ENCODE measurements around the gene ITGB7. TPM values are rescaled to one million over a fixed set of nuclear protein-coding genes. Genes with fewer than 3 reads are reported as not detected.
"Not testable (repeated sequence)": the region's sequence is repeated elsewhere in the genome, so short reads cannot be mapped to it uniquely, and the experiment has no call there.

The ITGB7 gene
- total RNA-seq, 2 experiments from 2014 or later = 168 to 169 TPM

GRCh38 chr12:53184828-53185227, 22.2 kb downstream of the ITGB7 start:
- peaks cover 33% of the 10 kb centered on the region for H3K4me1 Mint-ChIP-seq (ENCODE audit: low read depth)
- no peaks in the 10 kb centered on the region for H3K27me3 Mint-ChIP-seq
- peaks cover 59% of the 10 kb centered on the region for H3K36me3 Mint-ChIP-seq
- DNase-seq = no peak
- H3K9me3 Mint-ChIP-seq = no peaks in the 10 kb centered on the region
- no peak overlapping the region for H3K4me3 Mint-ChIP-seq
- intact Hi-C loops (cut with micrococcal nuclease) = loop anchor here (5.0 kb wide), 1 partner anchor 83 kb away; the partner anchor contains the start of gene SOAT2
- H3K27ac Mint-ChIP-seq = peak overlapping the region; percentile 59
- ChIA-PET POLR2A (no interaction called here), CTCF (interaction anchor here (0.8 to 7.2 kb wide), 7 partner anchors 13 to 139 kb away, joined by 3 to 46 read pairs (median 3); partner anchors contain the start of genes AAAS and ESPL1)

DNA sequence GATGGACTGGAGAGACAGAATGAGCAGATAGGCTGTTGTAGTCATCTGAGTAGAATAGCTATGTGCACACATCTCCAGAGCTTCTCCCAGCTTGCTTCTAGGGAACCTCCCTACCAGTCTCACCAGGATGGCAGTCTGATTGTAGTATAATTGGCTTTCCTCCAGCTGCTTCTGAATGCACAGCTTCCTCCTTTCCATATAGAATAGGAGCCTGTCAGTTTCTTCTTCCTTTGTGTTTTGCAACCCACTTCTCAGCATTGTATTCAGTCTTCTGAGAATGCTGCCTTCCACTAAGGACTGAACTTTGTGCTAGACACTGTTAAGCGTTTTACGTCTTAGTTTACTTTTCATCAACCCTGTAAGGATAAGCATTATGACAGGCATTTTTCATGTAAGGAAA, 24.1 kb downstream of the ITGB7 start:
- H3K4me3 Mint-ChIP-seq = peak overlapping the region; percentile 96
- no peaks in the 10 kb centered on the region for H3K9me3 Mint-ChIP-seq
- H3K27me3 Mint-ChIP-seq = no peaks in the 10 kb centered on the region
- intact Hi-C loops (cut with micrococcal nuclease) = loop anchor here (5.0 kb wide), 1 partner anchor 81 kb away; the partner anchor contains the start of gene SOAT2
- CTCF ChIA-PET = interaction anchor here (1.0 to 7.2 kb wide), 6 partner anchors 7 to 162 kb away, joined by 3 to 46 read pairs (median 12); partner anchors contain the start of genes ESPL1 and ITGB7
- H3K36me3 Mint-ChIP-seq = peaks cover 55% of the 10 kb centered on the region
- H3K4me1 Mint-ChIP-seq (ENCODE audit: low read depth) = peaks cover 43% of the 10 kb centered on the region
- no peak for DNase-seq
- peak overlapping the region; percentile 94 for H3K27ac Mint-ChIP-seq
- POLR2A ChIA-PET = interaction anchor here (1.3 to 2.2 kb wide), 2 partner anchors 12 to 136 kb away, joined by 4 to 6 read pairs; no protein-coding TSS in a partner anchor

- Mint-ChIP-seq H3K9me3 (no peaks in the 10 kb centered on the region), H3K4me1 (ENCODE audit: low read depth) (peaks cover 43% of the 10 kb centered on the region), H3K36me3 (peaks cover 46% of the 10 kb centered on the region), H3K4me3 (peak overlapping the region; percentile 96), H3K27me3 (no peaks in the 10 kb centered on the region), H3K27ac (peak overlapping the region; percentile 94)
- POLR2A ChIA-PET = interaction anchor here (0.7 to 3.1 kb wide), 12 partner anchors 13 to 230 kb away, joined by 3 to 19 read pairs (median 6); partner anchors contain the start of genes AAAS, ESPL1, ITGB7 and SPRYD3
- CTCF ChIA-PET = interaction anchor here (0.7 to 7.2 kb wide), 11 partner anchors 8 to 163 kb away, joined by 3 to 46 read pairs (median 11); partner anchors contain the start of genes AAAS, ITGB7, MYG1 and PFDN5
- no peak for DNase-seq
- intact Hi-C loops (cut with micrococcal nuclease) = loop anchor here (5.0 kb wide), 1 partner anchor 80 kb away; the partner anchor contains the start of gene SOAT2
Observed at GRCh38 chr12:53181935-53182334, 25.1 kb downstream of the ITGB7 start.

- CTCF ChIA-PET = interaction anchor here (0.7 to 7.2 kb wide), 22 partner anchors 9 to 328 kb away, joined by 3 to 46 read pairs (median 4); partner anchors contain the start of genes AAAS, ESPL1, ITGB7 and MYG1
- peaks cover 39% of the 10 kb centered on the region for H3K36me3 Mint-ChIP-seq
- intact Hi-C loops (cut with micrococcal nuclease) = loop anchor here (1.0 to 5.0 kb wide), 7 partner anchors 19 to 270 kb away; partner anchors contain the start of genes ESPL1, MYG1 and SOAT2
- no peaks in the 10 kb centered on the region for H3K27me3 Mint-ChIP-seq
- H3K4me1 Mint-ChIP-seq (ENCODE audit: low read depth) = peaks cover 43% of the 10 kb centered on the region
- DNase-seq = peak; percentile 83
- H3K27ac Mint-ChIP-seq = peak overlapping the region; percentile 94
- peak overlapping the region; percentile 96 for H3K4me3 Mint-ChIP-seq
- H3K9me3 Mint-ChIP-seq = no peaks in the 10 kb centered on the region
- POLR2A ChIA-PET = interaction anchor here (0.7 to 3.1 kb wide), 20 partner anchors 14 to 320 kb away, joined by 3 to 19 read pairs (median 5); partner anchors contain the start of genes AAAS, EIF4B, ESPL1 and ITGB7
Observed at GRCh38 chr12:53180931-53181645, 26.0 kb downstream of the ITGB7 start.

DNA sequence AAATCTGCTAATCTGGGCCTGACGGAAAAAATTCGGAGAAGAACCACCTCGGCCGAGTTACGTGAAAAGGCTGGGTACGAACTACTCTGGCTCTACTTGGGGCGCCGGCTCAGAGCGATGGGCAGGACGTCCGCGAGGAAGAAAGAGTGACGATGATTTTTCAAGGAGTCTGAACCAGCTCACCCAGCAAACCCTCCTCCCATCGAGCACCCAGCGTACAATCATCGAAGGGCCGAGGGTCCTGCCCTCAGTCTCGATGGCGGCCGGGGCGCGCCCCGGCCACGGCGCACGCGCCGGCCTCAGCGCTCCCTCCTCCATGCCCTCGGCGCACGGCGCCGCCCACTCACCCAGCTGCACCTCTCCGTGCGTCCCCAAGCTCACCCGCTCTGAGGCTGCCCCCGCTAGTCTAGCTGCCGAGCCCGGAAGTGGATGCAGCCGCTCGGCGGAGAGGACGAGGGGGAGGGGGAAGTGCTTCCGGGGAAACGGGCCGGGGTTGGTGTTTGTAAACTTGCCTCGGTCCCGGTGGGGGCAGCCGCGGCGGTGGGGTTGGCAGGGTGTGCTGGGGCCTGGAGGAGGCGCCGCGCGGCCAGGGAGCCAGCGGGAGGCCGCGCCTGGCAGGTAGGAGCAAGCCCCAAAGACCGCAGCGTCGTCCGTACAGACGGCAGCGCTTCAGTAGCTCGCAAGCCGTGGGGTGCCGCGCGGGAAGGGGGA, 26.7 kb downstream of the ITGB7 start, which contains the start of the genes CSAD and ZNF740:
TSS of gene CSAD (minus strand) at position 706 of the 711 bp plus-strand sequence. CDS start 7,455 bp downstream, outside the sequence.
TSS of gene ZNF740 (plus strand) at position 503 of the 711 bp plus-strand sequence. CDS start 1,262 bp downstream, outside the sequence.
- DNase-seq = peak; percentile 99
- intact Hi-C loops (cut with micrococcal nuclease) = loop anchor here (1.0 to 5.0 kb wide), 7 partner anchors 20 to 271 kb away; partner anchors contain the start of genes ESPL1, MYG1 and SOAT2
- peaks cover 32% of the 10 kb centered on the region for H3K36me3 Mint-ChIP-seq
- H3K27me3 Mint-ChIP-seq = no peaks in the 10 kb centered on the region
- no peaks in the 10 kb centered on the region for H3K9me3 Mint-ChIP-seq
- peaks cover 47% of the 10 kb centered on the region for H3K4me1 Mint-ChIP-seq (ENCODE audit: low read depth)
- ChIA-PET CTCF (interaction anchor here (0.7 to 7.2 kb wide), 17 partner anchors 9 to 328 kb away, joined by 3 to 46 read pairs (median 11); partner anchors contain the start of genes AAAS, ESPL1 and ITGB7), POLR2A (interaction anchor here (0.8 to 3.1 kb wide), 17 partner anchors 18 to 320 kb away, joined by 3 to 19 read pairs (median 5); partner anchors contain the start of genes EIF4B, ESPL1, ITGB7 and MYG1)
- peak within 1 kb of the TSS; percentile 94 for H3K27ac Mint-ChIP-seq
- peak within 1 kb of the TSS; percentile 96 for H3K4me3 Mint-ChIP-seq

DNA sequence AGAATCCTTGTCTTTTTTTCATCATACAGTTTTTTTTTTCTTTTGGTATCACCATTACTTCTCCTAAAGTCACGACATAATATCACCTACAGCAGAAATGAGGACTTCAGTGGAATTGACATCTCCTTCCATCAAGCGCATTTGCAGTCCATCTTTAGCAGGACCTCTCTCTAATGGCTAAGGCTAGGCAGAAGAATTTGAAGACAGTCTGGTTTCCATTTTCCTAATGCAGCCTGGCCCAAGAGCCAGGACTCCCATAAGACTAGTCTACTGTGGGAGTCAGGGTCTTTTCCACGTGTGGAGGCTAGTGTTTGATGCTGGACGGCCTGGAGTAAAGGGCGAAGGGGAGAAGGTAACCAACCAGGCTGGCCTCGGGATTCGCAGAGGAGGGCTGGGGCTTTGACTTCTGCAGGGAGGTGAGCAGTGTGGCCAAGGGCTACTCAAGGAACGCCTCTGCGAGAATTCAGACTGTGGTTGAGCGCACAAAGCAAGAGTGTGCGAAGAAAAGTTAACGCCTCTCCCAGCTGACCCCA, 27.3 kb downstream of the ITGB7 start:
- Mint-ChIP-seq H3K27me3 (no peaks in the 10 kb centered on the region), H3K4me3 (peak overlapping the region; percentile 96), H3K27ac (peak overlapping the region; percentile 94), H3K9me3 (no peaks in the 10 kb centered on the region), H3K4me1 (ENCODE audit: low read depth) (peaks cover 43% of the 10 kb centered on the region), H3K36me3 (peaks cover 25% of the 10 kb centered on the region)
- CTCF ChIA-PET = interaction anchor here (0.9 to 7.2 kb wide), 14 partner anchors 10 to 329 kb away, joined by 3 to 46 read pairs (median 11); partner anchors contain the start of genes AAAS, ESPL1 and ITGB7
- POLR2A ChIA-PET = interaction anchor here (0.5 to 3.1 kb wide), 15 partner anchors 19 to 174 kb away, joined by 3 to 19 read pairs (median 5); partner anchors contain the start of genes EIF4B, ESPL1, ITGB7 and MYG1
- no peak for DNase-seq
- intact Hi-C loops (cut with micrococcal nuclease) = loop anchor here (1.0 to 5.0 kb wide), 7 partner anchors 21 to 272 kb away; partner anchors contain the start of genes ESPL1, MYG1 and SOAT2

- intact Hi-C loops (cut with micrococcal nuclease); H3K9me3 Mint-ChIP-seq; H3K27me3 Mint-ChIP-seq; DNase-seq; POLR2A ChIA-PET: not testable (repeated sequence)
- Mint-ChIP-seq H3K4me3 (peak overlapping the region; percentile 29), H3K36me3 (peaks cover 22% of the 10 kb centered on the region), H3K4me1 (ENCODE audit: low read depth) (peaks cover 36% of the 10 kb centered on the region), H3K27ac (peak overlapping the region; percentile 94)
- CTCF ChIA-PET = interaction anchor here (1.0 to 7.2 kb wide), 3 partner anchors 11 to 41 kb away, joined by 3 to 46 read pairs (median 12); no protein-coding TSS in a partner anchor
Observed at GRCh38 chr12:53178803-53179202, 28.2 kb downstream of the ITGB7 start.

DNA sequence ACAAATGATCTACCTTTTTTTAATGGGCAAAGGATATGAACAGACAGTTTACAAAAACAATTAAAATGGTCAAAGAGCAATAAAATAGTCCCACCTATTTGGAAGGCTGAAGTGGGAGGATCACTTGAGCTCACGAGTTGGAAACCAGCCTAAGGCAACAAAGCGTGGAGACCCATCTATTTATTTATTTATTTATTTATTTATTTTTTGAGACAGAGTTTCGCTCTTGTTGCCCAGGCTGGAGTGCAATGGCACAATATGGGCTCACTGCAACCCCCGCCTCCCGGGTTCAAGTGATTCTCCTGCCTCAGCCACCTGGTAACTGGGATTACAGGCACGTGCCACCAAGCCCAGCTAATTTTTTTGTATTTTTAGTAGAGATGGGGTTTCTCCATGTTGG, 29.6 kb downstream of the ITGB7 start:
- POLR2A ChIA-PET; DNase-seq; H3K27ac Mint-ChIP-seq; H3K27me3 Mint-ChIP-seq; intact Hi-C loops (cut with micrococcal nuclease); H3K9me3 Mint-ChIP-seq; H3K4me3 Mint-ChIP-seq: not testable (repeated sequence)
- Mint-ChIP-seq H3K4me1 (ENCODE audit: low read depth) (peaks cover 27% of the 10 kb centered on the region), H3K36me3 (peaks cover 15% of the 10 kb centered on the region)
- CTCF ChIA-PET = interaction anchor here (0.6 to 2.7 kb wide), 5 partner anchors 13 to 112 kb away, joined by 3 to 9 read pairs (median 3); no protein-coding TSS in a partner anchor

GRCh38 chr12:53176750-53177149, 30.3 kb downstream of the ITGB7 start:
- POLR2A ChIA-PET = no interaction called here
- CTCF ChIA-PET = interaction anchor here (0.6 to 2.7 kb wide), 5 partner anchors 13 to 123 kb away, joined by 3 to 9 read pairs (median 4); no protein-coding TSS in a partner anchor
- peaks cover 8% of the 10 kb centered on the region for H3K36me3 Mint-ChIP-seq
- H3K4me3 Mint-ChIP-seq = no peak overlapping the region
- intact Hi-C loops (cut with micrococcal nuclease) = no loop called here
- H3K27ac Mint-ChIP-seq = no peak overlapping the region
- no peaks in the 10 kb centered on the region for H3K9me3 Mint-ChIP-seq
- H3K27me3 Mint-ChIP-seq = no peaks in the 10 kb centered on the region
- H3K4me1 Mint-ChIP-seq (ENCODE audit: low read depth) = peaks cover 20% of the 10 kb centered on the region
- DNase-seq = no peak

DNA sequence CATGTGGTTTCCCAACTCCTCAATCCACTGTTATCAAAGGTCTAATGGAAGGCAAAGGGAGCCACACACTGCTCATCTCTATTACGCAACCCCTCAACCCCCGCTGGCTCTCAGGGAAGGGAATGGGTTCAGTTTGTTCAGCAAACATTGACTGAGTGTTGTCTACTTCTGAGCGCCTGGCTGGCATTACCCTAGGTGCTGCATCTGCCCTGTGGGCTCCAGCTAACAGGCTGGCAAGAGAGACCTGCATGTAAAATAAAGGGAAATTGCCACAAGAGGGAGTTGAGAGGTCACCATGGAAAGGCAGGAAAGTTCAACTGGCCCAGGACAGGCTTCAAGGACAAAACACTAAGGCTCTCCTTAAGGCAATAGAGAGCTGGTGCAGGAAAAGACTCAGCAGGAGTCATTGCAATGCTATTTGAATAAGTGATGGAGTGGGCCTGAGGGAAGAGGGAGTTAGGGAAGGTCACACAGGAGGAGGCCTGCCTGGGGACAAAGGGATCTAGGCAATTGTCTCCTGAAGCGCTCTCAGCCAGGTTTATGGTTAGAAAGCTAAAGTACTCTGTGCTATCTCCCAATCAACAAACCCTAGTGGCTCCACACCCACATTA, 32.1 kb downstream of the ITGB7 start:
- Mint-ChIP-seq H3K27ac (no peak overlapping the region), H3K36me3 (no peaks in the 10 kb centered on the region), H3K4me3 (no peak overlapping the region), H3K4me1 (ENCODE audit: low read depth) (peaks cover 13% of the 10 kb centered on the region), H3K27me3 (no peaks in the 10 kb centered on the region), H3K9me3 (no peaks in the 10 kb centered on the region)
- ChIA-PET CTCF (interaction anchor here (0.7 to 2.7 kb wide), 4 partner anchors 15 to 187 kb away, joined by 3 to 9 read pairs (median 6); no protein-coding TSS in a partner anchor), POLR2A (no interaction called here)
- intact Hi-C loops (cut with micrococcal nuclease) = no loop called here
- DNase-seq = no peak

Data from activated CD4-positive, alpha-beta memory T cell treated with anti-CD3 and anti-CD28 coated beads for 36 hours (primary cell).